Heart right ventricle (tissue), 16 donors: ENCODE measurements around the gene CALHM5. TPM values are rescaled to one million over a fixed set of nuclear protein-coding genes. Genes with fewer than 3 reads are reported as not detected.

Experiments
- ATAC-seq, 8 donors: fragments of 200-7000 bp; cut with Tn5 transposase; one replicate each; pipeline ENCODE4 v1.9.1; 2020; ENCODE audit warnings: mild to moderate bottlenecking in 8 of 8, moderate library complexity in 8 of 8, moderate number of reproducible peaks in 1 of 8
- DNase-seq, 2 donors: peaks; one replicate each; pipeline ENCODE4 v3.0.0-alpha.2; 2020
- H3K27ac ChIP-seq, 10 donors: fragments of 200-600 bp; sonication (generic) in 2 of 10; one replicate each; pipeline versions ENCODE4 v1.5.0 to v1.8.0; 2020 to 2022; ENCODE audit warnings: mild to moderate bottlenecking in 3 of 10
- H3K27me3 ChIP-seq, 7 donors: fragments of 200-600 bp; one replicate each; pipeline ENCODE4 v1.8.0; 2021 to 2022; ENCODE audit warnings: mild to moderate bottlenecking in 2 of 7
- H3K36me3 ChIP-seq, 9 donors: fragments of 200-600 bp; sonication (generic) in 1 of 9; one replicate each; pipeline versions ENCODE4 v1.5.0 to v1.8.0; 2020 to 2022; ENCODE audit warnings: mild to moderate bottlenecking in 2 of 9
- H3K4me1 ChIP-seq, 9 donors: fragments of 200-600 bp; sonication (generic) in 1 of 9; one replicate each; pipeline versions ENCODE4 v1.5.0 to v1.8.0; 2020 to 2022; ENCODE audit warnings: mild to moderate bottlenecking in 4 of 9
- H3K4me3 ChIP-seq, 10 donors: fragments of 200-600 bp; sonication (generic) in 2 of 10; one replicate each; pipeline versions ENCODE4 v1.5.0 to v1.8.0; 2020 to 2022; ENCODE audit warnings: mild to moderate bottlenecking in 7 of 10, moderate library complexity in 2 of 10
- H3K9me3 ChIP-seq, 11 donors: fragments of 200-600 bp in 10 of 11; sonication (generic) in 2 of 11; one replicate each; pipeline versions ENCODE4 v1.5.0 to v1.8.0; 2013 to 2022; ENCODE audit warnings: mild to moderate bottlenecking in 2 of 11, control low read depth in 1 of 11, moderate library complexity in 1 of 11
- CTCF ChIP-seq, 9 donors: fragments of 200-600 bp; sonication (generic) in 2 of 9; IDR thresholded peaks; one replicate each; pipeline versions ENCODE4 v1.5.0 to v1.8.0; 2021 to 2022; ENCODE audit warnings: antibody characterized with exemption in 9 of 9, mild to moderate bottlenecking in 5 of 9, moderate library complexity in 1 of 9
- WGBS, 2 donors: extraction: QIAGEN DNeasy Blood & Tissue Kit; methylation state at CpG; one replicate each; pipeline ENCODE4 v1.1.7; 2013; ENCODE audit warnings: inconsistent platforms in 1 of 2; 5-methylcytosine and 5-hydroxymethylcytosine counted together
- intact Hi-C, 10 donors: fragments of 100-400 bp; cut with DNase I; formaldehyde crosslinking; loops; one replicate each; pipeline versions ENCODE4 v1.11.1 to v1.14.2; 2022
- polyA plus RNA-seq, 2 donors: library from polyadenylated mRNA; stranded (reverse); fragments of 200-250 nt; gene quantifications; one replicate each; pipeline ENCODE4 v1.2.3, GENCODE V29; 2013
- total RNA-seq, 10 donors: library from RNA; stranded (reverse); fragmentation: NEBNext Ultra II Directional in 3 of 10; extraction: Animal tissue kit (Norgen Biotek cat#: 25700) in 3 of 10; gene quantifications; one replicate each; pipeline versions ENCODE4 v1.2.1 to v1.2.4, GENCODE V29; 2021 to 2023
- donor health status: Arrhythmogenic right ventricular cardiomyopathy.
- donor health status: ischemic (EF 13 %, LVEDD 7.1; RV severe dilation, severe dysfunction).
- donor health status: healthy with polysubstance abuse.
- donor health status: DM: no; HTN: yes; CAD: no.
- donor health status: DM: no; HTN: no; CAD: no.
- donor health status: ischemic (EF 25% LVEDD 6.9; RV normal size, moderate dysfunction).
- donor health status: ischemic (EF 25% LVEDD 5.7; RV mildly dilated, moderate dysfunction).
- donor health status: healthy.
- donor health status: DM: yes; HTN: yes; CAD: no.
- donor health status: Ischemic cardiomyopathy.
- donor health status: ischemic (EF 35%, LVEDD 5.7; RV mildly dilated, moderate dysfunction).
- donor health status: nonischemic (EF 11% LVEDD 7.7; RV severe dilation, severe dysfunction).
- donor health status: DM: yes; HTN: yes; CAD: no.
- donor health status: PGD.
- donor health status: ischemic (EF 29% LVEDD 5.4; RV normal size, mild dysfunction).
- donor health status: nonischemic (EF 23%, LVEDD 6.1; RV moderate dilation, normal function).

Gene CALHM5
- total and polyA plus RNA-seq, 12 donors: 1.1 to 2.8 (median 1.4) TPM

DNA sequence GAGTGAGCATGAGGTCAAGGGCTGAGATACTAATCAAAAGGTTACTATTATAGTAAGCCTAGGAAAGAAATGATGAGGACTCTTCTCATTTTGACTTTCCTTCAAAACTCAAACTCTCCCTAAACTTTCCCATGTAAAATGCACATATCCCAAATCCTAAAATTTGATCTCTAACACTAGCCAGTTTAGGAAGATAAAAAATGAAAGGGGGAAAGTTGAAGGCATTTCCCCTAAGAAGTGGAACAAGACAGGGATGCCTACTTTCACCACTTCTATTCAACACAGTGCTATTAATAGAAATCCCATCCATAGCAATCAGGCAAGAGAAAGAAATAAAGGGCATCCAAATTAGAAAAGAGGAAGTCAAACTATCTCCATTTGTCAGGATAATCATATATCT lies 2.9 kb upstream of the CALHM5 start:
- intact Hi-C loops: no loop called here

GRCh38 chr6:116512111-116512559 lies 696 bp downstream of the CALHM5 start:
- peak in 6 of 8 donors; percentile 40 to 85 (median 63) for ATAC-seq
- Histone ChIP-seq H3K4me1 (peaks cover 0 to 24% (median 14%) of the 10 kb centered on the region in 9 donors), H3K4me3 (peak overlapping the region; percentile 27 to 60 (median 52)), H3K9me3 (peaks cover 0 to 14% (median 0%) of the 10 kb centered on the region in 11 donors), H3K36me3 (peaks cover 0 to 19% (median 6%) of the 10 kb centered on the region in 9 donors), H3K27me3 (no peaks in the 10 kb centered on the region), H3K27ac (peak overlapping the region; percentile 76 to 92 (median 86))
- TF ChIP-seq CTCF (IDR thresholded peaks at IDR 0.05): no peak
- no peak for DNase-seq
- 37 to 39% methylated on average over 4 of the region's 4 CpGs for WGBS, 2 donors
- intact Hi-C loops: loop anchor here in 3 of 10 donors (2.0 kb wide), 2 partner anchors 15 to 17 kb away; no protein-coding TSS in a partner anchor

More for the DNA sequence above, 2.9 kb upstream of the CALHM5 start:
- Histone ChIP-seq H3K36me3 (no peaks in the 10 kb centered on the region), H3K9me3 (peaks cover 0 to 14% (median 0%) of the 10 kb centered on the region in 11 donors), H3K4me1 (peaks cover 0 to 7% (median 2%) of the 10 kb centered on the region in 9 donors), H3K4me3 (no peak overlapping the region), H3K27me3 (no peaks in the 10 kb centered on the region), H3K27ac (no peak overlapping the region)
- DNase-seq (no peak), ATAC-seq (no peak)
- TF ChIP-seq CTCF (IDR thresholded peaks at IDR 0.05): no peak

DNA sequence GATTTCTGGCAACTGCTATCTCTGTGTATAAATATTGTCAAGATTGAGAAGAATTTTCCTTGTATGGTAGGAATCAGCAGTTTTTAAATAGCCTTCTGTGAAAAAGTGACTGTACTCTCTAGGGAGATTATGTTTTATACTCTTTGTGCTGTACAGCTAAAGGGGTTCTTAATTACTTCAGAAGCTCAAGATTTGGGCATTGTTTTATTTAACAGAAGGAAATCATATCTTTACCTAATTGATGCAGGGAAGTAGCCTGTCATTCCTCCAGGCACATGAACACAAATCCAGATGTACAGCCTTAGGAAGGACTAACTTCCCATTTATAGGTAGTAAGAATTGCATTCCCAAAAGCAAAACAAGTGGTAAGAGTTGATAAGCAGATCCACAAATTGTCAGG lies 1.3 kb downstream of the CALHM5 start:
- intact Hi-C loops: loop anchor here in 3 of 10 donors (2.0 kb wide), 2 partner anchors 14 to 16 kb away; no protein-coding TSS in a partner anchor
- Histone ChIP-seq H3K4me3 (peak overlapping the region; percentile 27 to 60 (median 52)), H3K4me1 (peaks cover 0 to 24% (median 14%) of the 10 kb centered on the region in 9 donors), H3K9me3 (peaks cover 0 to 14% (median 0%) of the 10 kb centered on the region in 11 donors), H3K27ac (peak overlapping the region; percentile 76 to 92 (median 86)), H3K27me3 (no peaks in the 10 kb centered on the region), H3K36me3 (peaks cover 0 to 25% (median 6%) of the 10 kb centered on the region in 9 donors)
- DNase-seq (no peak), ATAC-seq (peak in 6 of 8 donors; percentile 42 to 58 (median 48))
- no peak for TF ChIP-seq CTCF (IDR thresholded peaks at IDR 0.05)

- no peak for TF ChIP-seq CTCF (IDR thresholded peaks at IDR 0.05)
- no peak for DNase-seq
- 77 to 85% methylated on average over 2 of the region's 2 CpGs for WGBS, 2 donors
- Histone ChIP-seq H3K27ac (peak overlapping the region in 6 of 10 donors; percentile 76 to 92 (median 86)), H3K27me3 (no peaks in the 10 kb centered on the region), H3K4me3 (peak overlapping the region in 9 of 10 donors; percentile 37 to 60 (median 56)), H3K9me3 (peaks cover 0 to 13% (median 0%) of the 10 kb centered on the region in 11 donors), H3K36me3 (peaks cover 0 to 31% (median 6%) of the 10 kb centered on the region in 9 donors), H3K4me1 (peaks cover 0 to 24% (median 14%) of the 10 kb centered on the region in 9 donors)
- intact Hi-C loops: loop anchor here in 3 of 10 donors (2.0 kb wide), 2 partner anchors 13 to 15 kb away; no protein-coding TSS in a partner anchor
- no peak for ATAC-seq
Measured at GRCh38 chr6:116513224-116513875, 1.9 kb downstream of the CALHM5 start.
